Activated CD4-positive, alpha-beta T cell treated with anti-CD3 and anti-CD28 coated beads, Interleukin-2, amount 10 ng/mL, durations not matched to agents 24 days and 14 days (primary cell): Measurements from ENCODE around the gene CPOX. TPM values are rescaled to one million over a fixed set of nuclear protein-coding genes. Genes with fewer than 3 reads are reported as not detected.
A peak's percentile ranks its signal among the peaks of the same experiment; 100 is the strongest.

Experiments
- DNase-seq: peaks from one replicate; pipeline ENCODE4 v3.0.0; 2022
- H3K27ac Mint-ChIP-seq: one replicate; pipeline ENCODE4 v1.8.0; 2022; ENCODE audit warnings: mild to moderate bottlenecking, mixed read lengths
- H3K27me3 Mint-ChIP-seq: one replicate; pipeline ENCODE4 v1.8.0; 2022; ENCODE audit warnings: mixed read lengths
- H3K36me3 Mint-ChIP-seq: one replicate; pipeline ENCODE4 v1.8.0; 2022; ENCODE audit warnings: low read depth, mild to moderate bottlenecking, mixed read lengths
- H3K4me1 Mint-ChIP-seq: one replicate; pipeline ENCODE4 v1.8.0; 2021; ENCODE audit warnings: mixed read lengths
- H3K4me3 Mint-ChIP-seq: one replicate; pipeline ENCODE4 v1.8.0; 2022; ENCODE audit warnings: mild to moderate bottlenecking, moderate library complexity, mixed read lengths
- H3K9me3 Mint-ChIP-seq: one replicate; pipeline ENCODE4 v1.8.0; 2021; ENCODE audit warnings: mixed read lengths
- intact Hi-C: fragments of 100-400 bp; cut with micrococcal nuclease; formaldehyde crosslinking; loops from one replicate; pipeline ENCODE4 v1.15.1; 2023
- total RNA-seq: library from RNA; stranded (reverse); gene quantifications from 2 replicates; pipeline ENCODE4 v1.2.3, GENCODE V29; 2022

CPOX gene
- total RNA-seq, 1 donor from 2014 or later: 46.4 TPM

- H3K27ac Mint-ChIP-seq: no peak overlapping the region
- H3K9me3 Mint-ChIP-seq: peaks cover 4% of the 10 kb centered on the region
- peak; percentile 74 for DNase-seq
- peaks cover 17% of the 10 kb centered on the region for H3K27me3 Mint-ChIP-seq
- intact Hi-C loops: loop anchor here (1.0 kb wide), 1 partner anchor 211 kb away; no protein-coding TSS in a partner anchor
- no peak overlapping the region for H3K4me3 Mint-ChIP-seq
- no peaks in the 10 kb centered on the region for H3K36me3 Mint-ChIP-seq
- peaks cover 11% of the 10 kb centered on the region for H3K4me1 Mint-ChIP-seq
Measured at GRCh38 chr3:98602078-98602678, 8.8 kb upstream of the CPOX start.

- H3K9me3 Mint-ChIP-seq: peaks cover 4% of the 10 kb centered on the region
- no peak overlapping the region for H3K27ac Mint-ChIP-seq
- peaks cover 16% of the 10 kb centered on the region for H3K27me3 Mint-ChIP-seq
- H3K4me1 Mint-ChIP-seq: peaks cover 14% of the 10 kb centered on the region
- H3K4me3 Mint-ChIP-seq: no peak overlapping the region
- no peaks in the 10 kb centered on the region for H3K36me3 Mint-ChIP-seq
- DNase-seq: no peak
- intact Hi-C loops: no loop called here
Measured at GRCh38 chr3:98601180-98601579, 7.8 kb upstream of the CPOX start.

GRCh38 chr3:98600412-98601095, 7.1 kb upstream of the CPOX start:
- Mint-ChIP-seq H3K4me3 (no peak overlapping the region), H3K9me3 (peaks cover 4% of the 10 kb centered on the region), H3K27me3 (peaks cover 13% of the 10 kb centered on the region), H3K27ac (no peak overlapping the region), H3K4me1 (peaks cover 14% of the 10 kb centered on the region), H3K36me3 (no peaks in the 10 kb centered on the region)
- intact Hi-C loops: no loop called here
- no peak for DNase-seq

GRCh38 chr3:98599647-98600411, 6.4 kb upstream of the CPOX start:
- H3K27me3 Mint-ChIP-seq: peaks cover 11% of the 10 kb centered on the region
- intact Hi-C loops: no loop called here
- peaks cover 4% of the 10 kb centered on the region for H3K9me3 Mint-ChIP-seq
- H3K4me1 Mint-ChIP-seq: peaks cover 14% of the 10 kb centered on the region
- H3K27ac Mint-ChIP-seq: no peak overlapping the region
- H3K36me3 Mint-ChIP-seq: no peaks in the 10 kb centered on the region
- no peak overlapping the region for H3K4me3 Mint-ChIP-seq
- DNase-seq: no peak

GRCh38 chr3:98598492-98598891, 5.1 kb upstream of the CPOX start:
- Mint-ChIP-seq H3K36me3 (no peaks in the 10 kb centered on the region), H3K27me3 (peaks cover 8% of the 10 kb centered on the region), H3K27ac (no peak overlapping the region), H3K4me1 (peaks cover 20% of the 10 kb centered on the region), H3K4me3 (no peak overlapping the region), H3K9me3 (peaks cover 4% of the 10 kb centered on the region)
- DNase-seq: no peak
- intact Hi-C loops: no loop called here

GRCh38 chr3:98596541-98597500, 3.4 kb upstream of the CPOX start:
- DNase-seq: peak; percentile 73
- no peaks in the 10 kb centered on the region for H3K27me3 Mint-ChIP-seq
- intact Hi-C loops: no loop called here
- no peak overlapping the region for H3K4me3 Mint-ChIP-seq
- H3K4me1 Mint-ChIP-seq: peaks cover 27% of the 10 kb centered on the region
- peaks cover 4% of the 10 kb centered on the region for H3K9me3 Mint-ChIP-seq
- no peak overlapping the region for H3K27ac Mint-ChIP-seq
- H3K36me3 Mint-ChIP-seq: peaks cover 4% of the 10 kb centered on the region

GRCh38 chr3:98596087-98596486, 2.7 kb upstream of the CPOX start:
- Mint-ChIP-seq H3K36me3 (peaks cover 9% of the 10 kb centered on the region), H3K9me3 (peaks cover 4% of the 10 kb centered on the region), H3K27me3 (no peaks in the 10 kb centered on the region), H3K4me3 (no peak overlapping the region), H3K27ac (no peak overlapping the region), H3K4me1 (peaks cover 33% of the 10 kb centered on the region)
- intact Hi-C loops: no loop called here
- DNase-seq: no peak

GRCh38 chr3:98594628-98595324, 1.4 kb upstream of the CPOX start:
- H3K4me3 Mint-ChIP-seq: peak overlapping the region; percentile 90
- peaks cover 20% of the 10 kb centered on the region for H3K36me3 Mint-ChIP-seq
- no peaks in the 10 kb centered on the region for H3K27me3 Mint-ChIP-seq
- peak overlapping the region; percentile 11 for H3K27ac Mint-ChIP-seq
- intact Hi-C loops: loop anchor here (5.0 kb wide), 1 partner anchor 138 kb away; no protein-coding TSS in a partner anchor
- DNase-seq: no peak
- peaks cover 40% of the 10 kb centered on the region for H3K4me1 Mint-ChIP-seq
- H3K9me3 Mint-ChIP-seq: peaks cover 4% of the 10 kb centered on the region

GRCh38 chr3:98592345-98592935, 971 bp downstream of the CPOX start:
- Mint-ChIP-seq H3K36me3 (peaks cover 39% of the 10 kb centered on the region), H3K27ac (peak overlapping the region; percentile 84), H3K9me3 (no peaks in the 10 kb centered on the region), H3K27me3 (no peaks in the 10 kb centered on the region), H3K4me3 (peak overlapping the region; percentile 90), H3K4me1 (peaks cover 39% of the 10 kb centered on the region)
- intact Hi-C loops: loop anchor here (2.0 to 5.0 kb wide), 2 partner anchors 140 to 554 kb away; no protein-coding TSS in a partner anchor
- DNase-seq: no peak

GRCh38 chr3:98589331-98590036, 3.9 kb downstream of the CPOX start:
- Mint-ChIP-seq H3K4me3 (peak overlapping the region; percentile 37), H3K9me3 (no peaks in the 10 kb centered on the region), H3K27me3 (no peaks in the 10 kb centered on the region), H3K4me1 (peaks cover 41% of the 10 kb centered on the region), H3K36me3 (peaks cover 63% of the 10 kb centered on the region), H3K27ac (no peak overlapping the region)
- intact Hi-C loops: loop anchor here (5.0 kb wide), 1 partner anchor 143 kb away; no protein-coding TSS in a partner anchor
- DNase-seq: peak; percentile 55

- Mint-ChIP-seq H3K36me3 (peaks cover 75% of the 10 kb centered on the region), H3K27ac (no peak overlapping the region), H3K4me3 (no peak overlapping the region), H3K9me3 (no peaks in the 10 kb centered on the region), H3K27me3 (no peaks in the 10 kb centered on the region), H3K4me1 (peaks cover 44% of the 10 kb centered on the region)
- intact Hi-C loops: no loop called here
- DNase-seq: no peak
Measured at GRCh38 chr3:98588065-98588464, 5.3 kb downstream of the CPOX start.

- Mint-ChIP-seq H3K9me3 (no peaks in the 10 kb centered on the region), H3K27me3 (no peaks in the 10 kb centered on the region), H3K27ac (no peak overlapping the region), H3K4me1 (peaks cover 42% of the 10 kb centered on the region), H3K4me3 (no peak overlapping the region), H3K36me3 (peaks cover 79% of the 10 kb centered on the region)
- intact Hi-C loops: no loop called here
- DNase-seq: no peak
Measured at GRCh38 chr3:98587654-98588053, 5.8 kb downstream of the CPOX start.
